Measurements from ENCODE around the gene MTG2.

Gene MTG2

GRCh38 chr20:62220666-62221568 is 38.1 kb downstream of the MTG2 start:
- DNase-seq (ENCODE audit: low read depth in 2 of 2) = no peak

DNA sequence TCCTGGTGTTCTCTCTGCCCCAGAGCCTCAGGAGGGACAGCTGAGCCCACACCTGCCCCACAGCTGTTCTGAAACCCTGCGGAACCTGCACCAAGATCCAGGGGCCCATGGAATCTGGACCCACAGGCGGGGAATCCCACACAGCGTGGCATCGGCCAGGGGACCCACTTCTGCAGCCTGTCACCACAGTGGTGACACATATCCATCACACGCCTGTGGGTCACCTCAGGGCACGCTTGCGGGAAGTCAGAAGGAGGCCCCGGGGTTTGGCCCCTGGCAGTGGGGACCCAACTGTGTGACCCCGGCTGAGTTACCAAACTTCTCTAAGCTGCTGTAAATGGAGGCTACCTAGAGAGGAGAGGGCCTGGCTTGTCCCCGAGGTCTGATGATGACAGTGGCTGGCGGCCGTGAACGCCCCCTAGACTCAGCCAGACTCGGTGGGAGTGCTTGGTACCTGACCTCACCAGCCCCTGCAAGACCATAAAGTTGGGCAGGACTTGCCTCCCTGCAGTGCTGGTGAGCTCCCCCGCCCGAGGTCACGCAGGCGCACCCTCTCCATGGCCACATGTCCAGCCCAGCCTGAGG is 39.5 kb downstream of the MTG2 start:
- DNase-seq (ENCODE audit: low read depth in 2 of 2) = no peak

GRCh38 chr20:62222972-62223371 is 40.1 kb downstream of the MTG2 start:
- DNase-seq (ENCODE audit: low read depth in 2 of 2) = no peak

- no peak for DNase-seq (ENCODE audit: low read depth in 2 of 2)
Measured at GRCh38 chr20:62223571-62223970, 40.7 kb downstream of the MTG2 start.

GRCh38 chr20:62224113-62224855 is 41.5 kb downstream of the MTG2 start:
- no peak for DNase-seq (ENCODE audit: low read depth in 2 of 2)

DNA sequence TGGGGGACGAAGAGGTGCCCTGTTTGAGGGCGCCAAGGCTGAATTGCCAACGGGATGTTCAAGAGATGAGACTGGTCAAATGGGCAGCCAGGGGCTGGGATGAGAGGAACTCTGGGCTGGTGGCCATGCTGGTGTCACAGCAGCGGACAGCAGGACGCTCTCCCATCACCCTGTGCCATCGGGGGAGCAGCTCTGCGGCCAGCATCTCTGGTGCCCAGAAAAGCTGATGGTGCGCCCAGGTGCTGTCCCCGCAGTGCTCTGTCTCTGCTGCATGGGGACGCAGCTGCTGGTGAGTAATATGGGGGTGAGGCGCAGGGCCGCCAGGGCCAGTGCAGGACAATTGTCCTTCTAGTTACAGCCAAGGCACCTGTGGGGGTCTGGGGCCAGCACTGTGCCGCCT is 42.2 kb downstream of the MTG2 start:
- no peak for DNase-seq (ENCODE audit: low read depth in 2 of 2)

DNA sequence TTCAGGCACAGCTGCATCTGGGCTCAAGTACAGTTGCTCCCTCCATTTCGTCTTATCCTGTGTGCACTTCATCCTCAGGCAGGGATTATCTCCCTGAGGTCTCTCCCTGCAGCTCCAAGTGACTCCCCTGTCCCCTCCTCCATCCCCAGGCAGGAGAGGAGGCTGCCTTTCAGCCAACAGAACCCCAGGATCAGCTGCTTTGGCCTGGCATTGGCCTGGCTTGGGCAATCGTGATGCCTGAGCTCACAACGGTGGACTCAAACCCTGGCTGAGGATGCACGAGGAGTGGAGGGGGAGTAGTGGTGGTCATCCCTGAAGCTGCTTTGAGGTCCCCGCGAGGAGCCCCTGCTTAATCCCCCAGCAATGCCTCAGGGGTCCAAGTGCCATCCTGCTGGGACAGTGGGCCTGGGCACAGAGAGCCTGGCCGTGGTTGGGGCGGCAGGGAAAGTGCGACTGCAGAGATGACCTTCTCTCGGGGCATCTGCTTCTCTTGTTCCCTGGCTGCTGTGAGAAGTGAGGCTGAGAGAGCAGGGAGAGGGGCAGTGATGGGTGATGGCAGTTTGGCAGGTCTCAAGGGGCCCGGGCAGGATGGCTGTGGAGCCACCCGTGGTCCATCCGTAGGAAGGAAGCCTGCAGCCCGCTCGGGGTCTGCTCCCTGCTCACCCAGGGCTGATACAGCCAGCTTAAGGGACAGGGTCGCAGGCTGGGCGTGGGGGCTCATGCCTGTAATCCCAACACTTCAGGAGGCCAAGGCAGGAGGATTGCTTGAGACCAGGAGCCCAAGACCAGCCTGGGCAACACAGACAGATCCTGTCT is 43.2 kb downstream of the MTG2 start:
- DNase-seq (ENCODE audit: low read depth in 2 of 2) = no peak

DNA sequence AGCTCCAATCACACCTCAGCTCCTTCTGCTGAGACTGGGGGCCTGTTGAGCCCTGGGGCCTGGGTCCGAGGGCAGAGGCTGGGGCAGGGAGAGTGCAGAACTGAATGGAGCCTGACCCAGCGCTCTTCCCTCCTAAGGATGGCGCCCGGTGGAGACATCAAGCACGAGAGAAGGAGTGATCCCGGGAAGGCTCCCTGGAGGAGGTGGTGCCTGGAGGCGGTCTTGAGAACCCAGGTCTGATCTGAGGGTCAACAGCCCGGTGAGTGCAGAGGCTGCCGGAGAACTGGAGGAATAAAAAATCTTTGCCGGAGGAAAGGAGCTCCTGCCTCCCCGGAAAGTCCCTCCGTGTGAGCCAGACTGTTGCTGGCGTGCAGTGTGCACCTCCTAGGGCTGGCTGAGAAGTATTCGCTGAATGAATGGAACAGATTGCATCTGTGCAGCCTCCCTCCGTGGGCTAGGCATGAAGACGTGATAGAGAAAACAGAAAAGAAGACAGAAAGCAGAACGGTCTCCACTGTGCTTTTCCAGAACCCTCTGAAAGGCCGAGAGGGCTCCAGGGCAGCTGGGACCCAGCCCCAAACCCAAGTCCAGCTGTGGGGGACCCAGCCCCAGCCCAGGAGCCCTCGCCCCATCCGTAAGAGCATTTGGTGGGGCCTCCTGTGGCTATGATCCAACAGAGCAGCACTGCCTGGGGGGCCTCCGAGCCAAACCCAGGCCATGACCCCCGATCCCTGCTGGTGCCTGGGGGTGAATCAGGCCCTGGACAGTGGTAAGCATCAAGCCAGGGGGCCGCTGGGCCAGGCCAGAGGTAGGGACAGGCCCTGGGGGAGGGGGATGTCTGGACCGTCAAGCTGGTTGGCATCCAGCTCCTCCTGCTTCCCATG is 44.1 kb downstream of the MTG2 start:
- no peak for DNase-seq (ENCODE audit: low read depth in 2 of 2)

DNA sequence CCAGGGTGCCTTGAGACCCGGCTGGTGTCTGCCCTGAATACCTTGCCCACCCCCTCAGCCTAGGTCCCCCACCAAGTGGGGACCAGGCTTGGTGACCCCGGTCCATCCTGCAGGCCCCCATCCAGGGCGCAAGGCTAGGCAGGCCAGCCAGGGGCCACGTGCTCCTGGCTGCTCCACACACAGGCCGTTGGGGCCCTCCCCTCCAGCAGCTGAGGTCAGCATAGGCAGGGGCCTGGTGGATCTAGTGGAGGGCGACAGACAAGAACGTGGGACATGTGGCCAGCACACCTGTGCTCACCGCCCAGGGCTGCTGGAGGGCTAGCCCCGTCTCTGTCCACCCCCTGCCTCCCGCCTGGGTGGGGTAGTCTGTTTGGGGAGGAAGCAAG is 44.8 kb downstream of the MTG2 start:
- no peak for DNase-seq (ENCODE audit: low read depth in 2 of 2)

DNA sequence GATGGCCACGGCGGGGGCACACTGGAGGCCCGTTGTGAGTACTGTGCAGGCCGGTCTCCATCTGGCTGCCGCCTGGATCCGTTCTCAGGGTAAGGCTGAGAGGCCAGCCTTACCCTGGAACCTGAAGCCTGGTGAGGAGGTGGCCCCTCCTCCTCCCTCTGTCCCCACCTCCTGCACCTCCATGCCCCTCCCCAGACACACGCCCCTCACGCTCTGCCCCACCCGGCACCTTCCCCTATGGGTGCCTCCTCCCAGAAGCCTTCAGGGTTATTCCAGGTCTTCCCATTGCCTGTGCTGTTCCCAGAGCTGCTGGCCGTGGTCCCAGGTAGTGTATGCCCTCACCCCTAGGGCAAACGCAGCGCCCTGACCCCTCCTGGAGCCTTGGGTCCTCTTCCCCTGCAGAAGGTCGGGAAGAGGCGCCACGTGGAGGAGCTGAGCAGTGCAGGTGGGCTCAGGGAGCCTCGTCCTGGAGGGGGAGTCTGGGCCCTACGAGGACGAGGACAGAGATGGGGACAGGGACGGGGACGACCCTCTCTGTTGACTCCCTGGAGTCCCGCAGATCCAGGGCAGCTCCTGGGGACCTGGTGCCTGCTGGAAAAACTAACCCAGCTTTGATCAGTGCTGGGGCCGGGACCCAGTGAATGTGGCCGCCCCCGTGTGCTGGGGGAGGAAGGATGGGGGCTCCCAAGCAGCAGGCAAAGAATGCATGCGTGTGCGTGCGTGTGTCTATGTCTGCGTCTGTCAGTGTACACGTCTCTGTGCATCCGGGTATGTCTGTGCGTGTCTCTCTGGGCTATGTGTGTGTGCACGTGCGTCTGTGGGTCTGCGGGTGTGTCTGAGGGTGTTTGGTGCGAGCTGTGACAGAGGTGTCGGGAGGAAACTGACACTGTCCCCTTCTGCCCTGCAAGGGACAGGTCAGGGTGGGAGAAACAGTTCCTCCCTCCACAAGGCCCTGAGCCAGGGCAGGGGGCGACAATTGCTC is 45.4 kb downstream of the MTG2 start:
- DNase-seq (ENCODE audit: low read depth in 2 of 2) = no peak

DNA sequence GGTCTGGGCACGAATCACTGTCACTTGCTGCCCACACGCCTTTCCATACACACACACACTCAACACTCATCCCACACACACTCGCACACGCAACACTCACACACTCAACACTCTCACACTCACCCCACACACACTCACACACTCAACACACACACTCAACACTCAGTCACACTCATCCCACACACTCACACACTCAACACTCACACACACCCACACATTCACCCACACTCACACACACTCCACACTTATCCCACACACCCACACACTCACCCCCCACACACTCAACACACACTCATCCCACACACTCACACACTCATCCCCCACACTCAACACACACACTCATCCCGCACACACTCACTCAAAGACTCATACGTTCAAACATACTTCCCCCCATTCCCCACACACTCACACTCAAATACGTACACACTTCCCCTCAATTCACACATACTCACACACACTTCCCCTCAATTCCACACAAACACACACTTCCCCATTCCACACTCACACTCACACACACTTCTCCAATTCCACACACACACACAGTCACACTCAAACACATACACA is 46.2 kb downstream of the MTG2 start:
- DNase-seq (ENCODE audit: low read depth in 2 of 2) = no peak

DNA sequence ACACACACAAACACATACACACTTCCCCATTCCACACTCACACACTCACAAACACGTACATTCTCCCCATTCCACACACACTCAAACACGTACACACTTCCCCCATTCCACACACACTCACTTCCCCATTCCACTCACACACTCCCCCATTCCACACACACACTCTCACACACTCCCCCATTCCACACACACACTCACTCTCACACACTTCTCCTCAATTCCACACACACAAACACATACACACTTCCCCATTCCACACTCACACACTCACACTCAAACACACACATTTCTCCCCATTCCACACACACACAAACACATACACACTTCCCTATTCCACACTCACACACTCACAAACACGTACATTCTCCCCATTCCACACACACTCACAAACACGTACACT is 46.8 kb downstream of the MTG2 start:
- no peak for DNase-seq (ENCODE audit: low read depth in 2 of 2)

- DNase-seq (ENCODE audit: low read depth in 2 of 2) = no peak
Measured at GRCh38 chr20:62230276-62230675, 47.4 kb downstream of the MTG2 start.

DNA sequence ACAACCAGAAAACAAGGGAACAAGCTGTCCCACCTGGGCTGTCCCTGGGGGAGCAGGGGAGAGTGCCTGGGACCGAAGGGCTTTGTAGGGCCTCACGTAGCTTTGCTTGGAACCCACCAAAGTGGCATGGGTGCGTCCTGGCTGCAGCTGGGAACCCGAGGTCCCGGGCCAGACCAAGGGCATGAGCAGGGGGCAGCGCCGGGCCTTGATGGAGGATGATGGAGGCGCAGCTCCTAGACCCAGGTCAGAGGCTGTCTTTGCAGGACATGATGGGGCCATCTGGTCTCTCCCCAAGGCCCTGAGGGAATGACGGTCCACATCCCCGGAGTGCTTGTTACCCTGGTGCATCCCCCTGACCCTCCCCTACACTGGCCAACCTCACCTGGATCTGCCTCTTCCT is 47.9 kb downstream of the MTG2 start:
- no peak for DNase-seq (ENCODE audit: low read depth in 2 of 2)

DNA sequence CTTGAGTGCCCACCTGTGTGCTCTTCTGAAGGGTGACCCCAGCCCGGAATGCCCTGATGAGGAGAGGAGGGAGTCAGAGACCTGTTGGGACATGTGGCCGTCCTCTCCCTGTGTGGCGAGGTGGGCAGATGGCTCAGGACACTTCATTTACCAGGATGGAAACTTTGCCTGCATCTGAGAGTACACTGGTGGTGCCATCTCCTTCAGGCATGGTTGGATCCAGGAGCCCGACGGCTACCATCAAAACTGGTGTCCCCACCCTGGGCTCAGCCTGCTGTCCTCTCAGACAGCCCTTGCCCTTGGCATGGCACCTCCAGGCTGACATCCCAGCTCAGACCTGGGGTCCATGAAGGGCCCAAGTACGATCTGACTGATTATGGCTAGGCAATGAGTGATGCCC is 48.5 kb downstream of the MTG2 start:
- DNase-seq (ENCODE audit: low read depth in 2 of 2) = no peak

DNA sequence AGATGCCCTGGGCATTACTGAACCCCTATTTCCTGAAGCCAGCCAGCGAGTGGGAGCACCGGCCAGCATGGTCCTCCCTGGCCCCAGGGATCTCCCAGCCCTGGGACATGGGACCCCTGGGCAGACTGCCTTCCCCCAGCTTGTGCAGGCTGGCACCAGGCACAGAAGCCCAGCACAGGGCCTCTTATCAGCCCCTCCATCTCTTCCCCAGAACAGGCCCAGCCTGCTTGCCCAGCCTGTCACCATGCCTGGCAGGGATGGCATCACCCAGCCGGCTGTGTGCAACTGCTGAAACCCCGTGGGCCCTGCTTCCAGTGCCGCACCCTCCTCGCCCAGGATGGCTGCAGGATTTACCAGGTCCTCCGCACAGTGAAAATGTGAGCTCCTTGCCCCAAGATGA is 49.4 kb downstream of the MTG2 start:
- DNase-seq (ENCODE audit: low read depth in 2 of 2) = no peak

DNA sequence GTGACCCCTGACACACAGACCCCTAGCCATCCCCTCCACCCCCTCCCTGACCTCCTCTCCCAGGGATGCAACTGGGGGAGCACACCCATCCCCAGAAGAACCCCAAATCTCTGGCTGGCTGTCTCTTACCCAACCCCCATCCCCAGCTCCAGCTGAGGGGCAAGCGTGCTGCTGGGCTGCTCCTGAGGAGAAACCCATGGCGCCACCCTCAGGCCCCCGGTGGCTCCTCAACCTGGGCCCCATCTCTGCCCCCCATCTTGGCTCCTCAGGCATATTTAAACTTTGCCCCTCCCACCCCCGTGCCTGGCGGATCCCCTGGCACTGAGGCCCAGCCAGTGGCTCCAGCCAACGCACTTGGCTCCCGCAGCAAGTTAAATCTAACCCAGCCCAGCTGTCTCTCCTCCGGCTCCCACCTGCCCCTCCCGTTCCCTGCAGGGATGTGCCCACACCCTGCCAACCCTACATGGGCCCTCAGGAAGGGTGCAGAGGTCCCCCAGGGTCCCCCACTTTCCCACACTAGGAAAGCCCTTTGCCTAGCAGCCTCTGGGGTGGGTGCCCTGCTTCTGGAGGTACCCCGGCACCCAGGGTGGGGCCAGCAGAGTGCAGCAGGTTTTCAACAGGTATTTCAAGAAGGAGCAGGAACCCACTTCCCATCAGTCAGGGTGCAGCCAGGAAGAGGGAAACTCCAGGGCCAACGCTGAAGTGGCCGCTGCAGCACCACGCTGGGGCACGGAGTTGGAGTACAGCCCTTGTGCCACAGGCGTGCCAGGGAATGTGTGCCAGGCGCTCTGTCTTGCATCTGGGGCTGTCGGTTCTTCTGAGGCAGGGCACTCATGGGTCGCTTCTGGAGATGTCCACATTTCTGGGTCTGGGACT is 50.2 kb downstream of the MTG2 start:
- DNase-seq (ENCODE audit: low read depth in 2 of 2) = no peak

DNA sequence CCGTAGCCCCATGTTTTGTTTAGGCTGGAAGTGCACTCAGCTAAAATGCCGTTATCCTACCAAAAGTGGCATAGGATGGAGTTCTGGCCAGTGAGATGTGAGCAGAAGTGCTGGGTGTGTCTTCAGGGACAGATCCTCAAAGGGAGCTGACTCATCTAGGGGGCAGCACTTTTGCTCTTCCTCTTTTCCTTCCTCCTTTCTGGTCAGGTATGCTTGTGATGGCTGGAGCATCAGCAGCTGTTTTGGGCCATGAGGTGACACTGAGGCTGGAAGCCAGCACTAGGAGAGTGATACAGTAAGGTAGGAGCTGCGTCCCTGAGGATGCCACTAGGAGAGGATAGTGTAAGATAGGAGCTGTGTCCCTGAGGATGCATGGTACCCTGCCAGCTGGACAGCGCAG is 50.9 kb downstream of the MTG2 start:
- no peak for DNase-seq (ENCODE audit: low read depth in 2 of 2)
